GM19324 (cell line): Measurements from ENCODE around the gene CCDC60.

Experiments used
- ATAC-seq: cut with Tn5 transposase; IDR thresholded peaks from one replicate; pipeline ENCODE4 v1.9.1; 2021; ENCODE audit warnings: mild to moderate bottlenecking, moderate library complexity; ENCODE audit not compliant: unreplicated experiment, low FRiP score

CCDC60 gene

DNA sequence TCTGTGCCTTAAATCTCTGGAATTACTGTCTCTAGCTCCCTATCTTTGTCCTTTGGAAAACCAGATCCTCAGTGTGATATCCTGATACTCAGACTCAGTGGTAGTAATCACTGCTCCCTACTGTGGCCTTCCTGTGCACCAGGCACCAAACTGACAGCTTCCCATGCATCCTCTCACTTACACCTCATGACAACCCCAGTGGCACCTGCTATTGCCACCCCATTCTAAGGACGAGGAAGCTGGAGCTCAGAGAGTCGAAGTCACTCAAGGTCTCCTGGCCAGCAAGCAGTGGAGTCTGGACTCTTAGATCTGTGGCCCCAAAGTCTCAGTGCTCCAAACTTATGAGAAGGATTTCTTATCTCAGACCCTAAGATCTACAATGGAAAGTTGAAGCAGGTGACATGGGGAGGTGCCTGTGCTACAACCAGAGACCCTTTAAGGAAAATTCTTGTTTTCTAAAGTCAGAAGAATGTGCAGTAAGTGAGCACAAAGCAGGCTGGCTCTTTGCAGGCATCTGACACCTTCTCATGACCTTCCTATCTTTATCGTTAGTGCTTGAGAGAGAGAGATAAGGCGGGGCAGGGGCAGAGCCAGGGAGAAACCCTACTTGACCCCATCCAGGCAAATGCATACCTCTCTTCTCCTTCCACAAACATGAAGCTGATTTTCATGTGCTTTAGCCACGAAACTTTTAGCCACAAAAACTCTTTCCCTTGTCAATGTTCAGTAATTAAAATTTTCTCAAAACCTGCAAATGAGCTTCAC is 47.1 kb downstream of the CCDC60 start:
- no peak for ATAC-seq

DNA sequence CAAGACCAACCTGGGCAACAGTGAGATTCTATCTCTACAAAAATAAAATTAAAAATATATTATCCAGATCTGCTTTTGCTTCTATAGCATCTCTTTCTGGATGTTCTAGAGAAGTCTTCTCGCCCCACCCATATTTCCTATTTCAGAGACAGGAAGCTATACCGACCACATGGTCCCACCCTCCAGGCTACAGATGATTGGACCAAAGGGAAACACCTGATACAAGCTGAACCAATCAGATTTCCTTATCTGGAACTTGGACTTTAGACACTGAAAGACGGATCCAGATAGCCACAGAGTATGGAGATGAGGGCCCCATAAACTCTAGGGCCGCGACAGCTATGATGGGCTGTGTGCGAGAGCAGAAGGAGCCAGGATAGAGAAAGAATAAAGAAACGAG is 48.7 kb downstream of the CCDC60 start:
- ATAC-seq, result no peak

DNA sequence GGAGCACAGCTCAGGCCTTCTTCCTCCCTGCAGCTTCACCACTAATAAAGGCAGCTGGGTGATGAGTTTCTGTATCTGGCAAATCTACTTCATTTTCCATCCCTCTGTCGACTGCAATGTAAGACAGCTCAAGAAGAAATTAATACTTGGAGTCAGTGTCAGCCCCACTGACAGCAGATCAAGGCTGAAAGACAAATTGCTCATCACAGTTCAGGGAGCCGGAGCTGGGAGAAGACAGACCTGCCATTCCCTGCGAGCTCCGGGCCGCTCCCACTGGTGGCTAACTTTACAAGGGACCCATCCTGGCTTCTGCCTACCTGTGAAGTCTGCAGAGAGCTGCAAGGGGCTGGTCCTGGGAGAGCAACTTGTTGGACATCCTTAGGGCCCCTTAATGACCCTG is 49.8 kb downstream of the CCDC60 start:
- no peak for ATAC-seq

DNA sequence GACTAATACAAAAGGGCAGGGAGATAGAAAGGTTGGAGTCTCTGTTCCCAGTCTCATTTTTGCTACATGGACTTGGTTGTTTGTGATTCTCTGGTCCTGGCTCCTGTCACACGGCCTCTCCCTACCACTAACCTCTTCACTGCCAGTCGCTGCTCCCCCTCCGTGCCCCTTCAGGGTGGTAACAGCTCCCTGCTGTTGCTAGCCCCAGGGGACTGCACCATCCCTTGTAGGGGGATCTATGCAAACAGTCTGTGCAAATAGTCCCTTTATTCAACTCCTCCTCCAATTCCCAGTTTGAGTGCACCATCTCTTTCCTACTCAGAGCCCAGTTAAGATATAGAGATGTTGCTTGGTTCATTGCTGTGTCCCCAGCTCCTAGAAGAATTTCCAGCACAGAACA is 51.1 kb downstream of the CCDC60 start:
- no peak for ATAC-seq

DNA sequence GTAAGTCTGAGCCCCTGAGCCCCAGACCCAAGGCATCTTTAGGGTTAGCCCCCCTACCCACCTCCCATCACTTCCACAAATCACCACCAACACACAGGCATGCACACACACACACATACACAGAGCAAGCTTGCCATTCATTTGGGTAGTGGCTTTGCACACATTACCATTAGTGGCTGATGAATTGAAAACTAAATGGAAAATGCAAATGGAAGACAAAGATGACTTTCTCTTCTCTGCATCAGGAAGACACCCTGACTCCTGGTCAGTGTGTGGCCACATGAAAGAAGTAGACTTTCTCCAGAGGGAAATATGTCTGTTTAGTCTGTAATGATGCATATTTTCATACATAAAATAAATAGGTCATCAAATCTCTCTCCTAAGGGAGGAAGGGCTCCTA is 55.2 kb downstream of the CCDC60 start:
- no peak for ATAC-seq

DNA sequence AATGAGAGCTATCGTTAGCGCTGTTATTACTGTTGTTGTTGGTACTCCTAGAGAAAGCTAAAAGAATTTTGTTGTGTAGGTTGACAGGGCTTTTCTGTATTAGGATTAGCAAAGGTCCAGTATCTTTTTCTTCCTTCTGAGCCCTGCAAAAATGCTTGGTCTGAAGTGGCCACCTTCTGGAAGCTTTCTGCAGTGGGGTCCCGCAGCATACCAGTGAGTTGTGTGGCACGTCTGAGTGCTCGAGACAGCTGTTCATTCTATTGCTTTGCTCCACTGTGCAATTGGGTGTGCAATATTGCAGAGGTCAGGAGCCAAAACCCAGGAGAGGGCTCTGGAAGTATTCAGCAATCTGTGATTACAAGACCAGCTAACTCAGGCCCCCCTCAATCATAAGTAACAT is 57.1 kb downstream of the CCDC60 start:
- no peak for ATAC-seq

DNA sequence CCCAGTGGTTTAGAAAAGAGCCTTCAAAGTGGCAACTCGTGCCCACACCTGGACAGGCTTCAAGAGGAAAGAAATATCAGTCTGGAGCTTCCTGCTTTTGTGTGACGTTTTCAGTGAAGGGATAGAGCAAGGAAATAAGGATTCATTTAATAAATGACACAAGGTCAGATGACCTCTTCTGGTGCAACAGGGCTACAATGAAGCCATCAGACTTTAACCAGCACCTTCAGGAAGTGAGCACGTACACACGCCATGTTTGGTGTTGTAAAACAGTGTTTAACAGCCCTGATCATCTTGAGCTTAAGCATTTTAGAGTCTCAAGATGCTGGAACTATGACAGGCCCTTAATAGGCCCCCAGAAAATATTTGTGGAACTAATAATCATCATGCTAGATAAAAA is 59.1 kb downstream of the CCDC60 start:
- no peak for ATAC-seq

DNA sequence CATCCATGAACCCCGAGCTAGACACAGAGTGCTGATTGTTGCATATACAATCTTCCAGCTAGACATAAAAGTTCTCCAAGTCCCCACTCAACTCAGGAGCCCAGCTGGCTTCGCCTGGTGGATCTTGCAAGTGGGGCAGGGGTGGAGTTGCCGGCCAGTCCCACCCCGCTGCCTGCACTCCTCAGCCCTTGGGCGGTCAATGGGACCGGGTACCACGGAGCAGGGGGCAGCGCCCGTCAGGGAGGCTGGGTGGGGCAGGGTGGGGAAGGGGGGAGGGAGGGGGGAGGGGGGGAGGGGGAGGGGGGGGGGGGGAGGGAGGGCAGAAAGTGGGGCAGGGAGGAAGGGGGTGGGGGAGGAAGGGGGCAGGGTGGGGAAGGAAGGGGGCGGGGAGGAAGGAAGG is 63.0 kb downstream of the CCDC60 start:
- no peak for ATAC-seq

DNA sequence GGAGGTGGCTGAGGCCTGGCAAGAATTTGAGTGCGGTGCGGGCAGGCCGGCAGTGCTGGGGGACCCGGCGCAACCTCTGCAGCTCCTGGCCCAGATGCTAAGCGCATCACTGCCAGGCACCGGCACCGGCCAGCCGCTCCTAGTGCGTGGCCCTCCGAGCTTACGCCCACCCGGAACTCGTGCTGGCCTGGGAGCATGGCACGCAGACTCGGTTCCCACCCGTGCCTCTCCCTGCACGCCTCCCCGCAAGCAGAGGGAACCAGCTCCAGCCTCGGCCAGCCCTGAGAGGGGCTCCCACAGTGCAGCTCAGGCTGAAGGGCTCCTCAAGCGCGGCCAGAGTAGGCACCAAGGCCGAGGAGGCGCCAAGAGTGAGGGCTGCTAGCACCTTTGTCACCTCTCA is 63.7 kb downstream of the CCDC60 start:
- ATAC-seq, result no peak

DNA sequence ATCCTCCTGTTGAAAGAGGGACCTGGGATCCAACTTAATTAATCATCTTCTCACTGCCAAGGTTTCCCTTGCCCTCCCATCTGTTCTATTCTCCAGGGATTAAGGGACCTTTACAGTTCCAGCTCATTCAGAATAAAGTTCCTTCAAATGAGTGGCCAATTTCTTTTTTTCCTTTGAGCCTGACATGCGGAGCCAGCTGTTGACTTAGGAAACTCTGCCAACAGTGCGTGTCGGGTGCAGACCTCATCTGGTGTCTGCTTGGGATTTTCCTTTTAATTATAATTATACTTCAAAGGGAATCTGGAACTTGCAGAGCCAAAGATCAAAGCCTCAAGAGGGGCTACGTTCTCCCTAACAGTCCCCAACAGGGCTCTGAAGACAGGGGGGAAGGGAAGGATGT is 64.8 kb downstream of the CCDC60 start:
- no peak for ATAC-seq

DNA sequence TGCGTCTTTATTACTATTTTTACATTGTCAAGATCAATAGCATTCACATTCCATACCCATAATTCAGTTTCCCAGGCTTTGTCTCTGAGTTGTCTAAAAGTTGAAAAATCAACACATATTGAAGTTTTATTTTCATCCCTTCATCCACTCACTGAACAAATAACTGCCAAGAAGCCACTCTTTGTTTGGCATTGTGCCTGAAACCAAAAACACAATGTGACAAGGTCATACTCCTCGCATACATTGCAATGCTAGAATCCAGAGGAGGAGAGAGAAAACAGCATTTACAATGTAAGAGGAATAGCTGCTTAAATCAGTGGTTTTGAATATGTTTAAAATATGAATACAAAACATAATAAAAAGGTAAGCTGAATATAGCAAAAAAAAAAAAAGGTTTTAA is 71.8 kb downstream of the CCDC60 start:
- no peak for ATAC-seq

DNA sequence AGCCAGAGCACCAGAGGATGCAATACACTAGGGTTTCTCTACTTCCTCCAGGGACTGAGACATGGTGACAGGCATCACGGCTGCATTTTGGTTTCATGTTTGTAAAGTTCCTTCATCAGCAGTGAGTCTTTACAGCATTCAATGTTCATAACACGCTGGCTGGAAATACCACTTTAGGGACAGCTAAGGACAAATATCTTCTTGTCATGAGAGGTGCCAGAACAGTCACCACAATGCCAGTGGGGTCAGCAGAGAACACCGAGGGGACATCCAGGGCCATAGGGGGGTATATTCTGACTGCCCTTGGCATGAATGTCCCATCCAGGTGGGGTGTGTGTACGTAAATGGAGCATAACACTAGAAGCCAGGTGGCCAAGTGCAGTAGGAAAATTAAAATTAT is 72.3 kb downstream of the CCDC60 start:
- no peak for ATAC-seq

DNA sequence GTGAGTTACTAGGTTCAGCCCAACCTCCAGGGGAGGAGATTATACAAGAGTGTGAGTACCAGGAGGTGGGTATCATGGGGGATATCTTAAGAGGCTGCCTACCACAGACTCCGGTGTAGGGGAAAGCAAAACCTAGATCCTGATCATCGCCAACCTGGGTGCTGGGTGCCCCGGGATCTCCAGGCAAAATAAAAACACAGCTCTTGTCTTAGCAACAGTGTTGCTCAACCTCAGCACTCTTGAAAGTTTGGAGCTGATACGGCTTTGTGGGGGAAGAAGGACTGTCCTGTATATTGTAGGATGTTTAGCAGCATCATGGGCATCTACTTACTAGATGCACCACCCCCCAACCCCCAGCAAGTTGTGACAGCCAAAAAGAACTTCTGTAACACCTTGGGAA is 74.5 kb downstream of the CCDC60 start:
- no peak for ATAC-seq

DNA sequence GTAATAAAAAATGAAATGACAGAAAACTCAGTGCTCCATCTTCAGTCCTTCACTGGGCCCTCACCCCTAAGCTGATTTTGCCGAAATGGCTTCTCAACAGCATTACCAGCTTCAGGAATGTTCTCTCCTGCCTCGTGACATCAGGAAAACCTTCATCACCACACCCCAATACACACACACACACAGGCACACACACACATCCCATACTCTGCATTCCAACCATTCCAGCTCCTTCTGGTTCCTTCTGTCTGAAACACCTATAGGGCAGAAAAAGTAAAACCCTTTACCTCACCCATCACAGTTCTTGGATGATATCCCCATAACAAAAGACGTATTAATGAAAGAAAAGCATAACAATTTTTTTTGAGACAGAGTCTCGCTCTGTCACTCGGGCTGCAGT is 75.9 kb downstream of the CCDC60 start:
- ATAC-seq, result no peak

DNA sequence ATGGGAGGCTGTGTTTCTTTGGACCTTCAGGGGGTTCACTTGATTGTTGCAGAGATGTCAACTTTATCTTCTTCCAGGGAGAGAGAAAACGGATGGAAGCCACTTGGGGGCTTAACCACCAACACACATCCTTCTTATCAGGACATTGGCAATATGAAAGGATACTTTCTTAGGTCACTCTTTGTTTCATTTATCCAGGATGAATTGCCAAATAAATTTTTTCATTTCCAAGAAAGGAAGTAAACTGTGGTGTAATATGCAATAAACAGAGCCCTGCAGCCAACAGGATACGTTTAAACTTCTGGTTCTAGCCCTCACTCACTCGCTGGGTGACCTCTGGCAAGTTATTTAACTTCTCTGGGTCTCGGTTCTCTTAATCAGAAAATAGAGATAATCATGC is 77.8 kb downstream of the CCDC60 start:
- no peak for ATAC-seq

DNA sequence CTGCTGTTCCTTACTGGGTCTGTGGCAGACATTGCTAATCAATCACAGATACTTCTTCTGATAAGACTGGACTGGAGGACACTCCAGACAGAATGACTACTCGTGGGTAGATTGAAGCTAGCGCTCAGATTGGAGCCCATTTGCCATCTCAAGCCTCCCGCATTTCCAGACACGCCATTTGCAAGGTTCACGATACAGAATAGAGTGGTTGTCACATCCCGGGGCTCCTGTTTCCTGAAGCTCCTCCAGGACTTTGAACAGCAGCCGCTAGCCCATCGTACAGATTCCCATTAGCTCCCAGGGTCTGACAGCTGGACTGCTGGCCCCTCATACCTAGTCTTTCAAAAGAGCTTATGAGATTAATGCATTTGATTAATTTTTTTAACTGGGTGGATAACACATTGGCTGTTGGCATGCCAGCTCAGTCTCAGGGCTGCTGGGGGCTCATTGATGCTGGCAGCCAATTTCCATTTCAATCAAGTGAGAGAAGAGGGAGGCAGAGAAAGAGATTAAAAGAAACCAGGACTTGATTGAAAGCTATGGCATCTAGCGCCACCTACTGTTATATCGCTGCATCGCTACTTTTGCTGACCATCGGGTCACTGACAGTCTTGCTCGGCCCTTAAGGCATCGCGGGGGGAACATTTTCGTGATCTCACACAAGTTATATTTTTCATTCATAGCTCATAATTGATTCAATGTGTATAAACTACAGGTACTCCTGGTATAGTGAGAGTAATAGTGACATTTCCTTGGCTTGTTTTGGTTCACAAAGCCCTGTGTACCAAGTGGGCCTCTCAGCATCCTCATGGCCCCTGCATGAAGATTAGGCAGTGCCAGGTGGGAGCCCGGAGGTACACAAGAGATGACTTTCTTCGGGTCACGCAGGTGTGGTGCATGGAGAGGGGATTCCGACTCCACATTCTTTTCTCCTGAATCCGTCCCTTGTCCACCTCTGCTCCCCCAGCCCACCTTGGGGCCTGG is 78.6 kb downstream of the CCDC60 start:
- no peak for ATAC-seq

DNA sequence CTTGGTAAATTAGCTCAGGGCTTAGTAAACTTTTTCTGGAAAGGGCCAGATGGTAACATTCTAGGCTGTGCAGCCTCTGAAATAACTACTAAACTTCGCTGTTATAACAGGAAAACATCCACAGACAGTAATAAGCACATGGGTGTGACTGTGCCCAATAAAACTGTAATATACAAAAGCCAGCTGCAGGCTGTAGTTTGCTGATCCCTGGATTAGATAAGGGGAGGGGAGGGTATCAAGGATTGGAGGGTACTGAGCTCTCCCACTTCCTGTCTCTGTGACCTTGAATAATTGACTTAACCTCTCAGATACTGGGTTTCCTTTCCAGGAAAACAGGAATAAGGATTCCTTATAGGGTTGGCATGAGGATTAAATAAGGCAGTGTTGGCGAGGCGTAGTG is 81.2 kb downstream of the CCDC60 start:
- no peak for ATAC-seq

DNA sequence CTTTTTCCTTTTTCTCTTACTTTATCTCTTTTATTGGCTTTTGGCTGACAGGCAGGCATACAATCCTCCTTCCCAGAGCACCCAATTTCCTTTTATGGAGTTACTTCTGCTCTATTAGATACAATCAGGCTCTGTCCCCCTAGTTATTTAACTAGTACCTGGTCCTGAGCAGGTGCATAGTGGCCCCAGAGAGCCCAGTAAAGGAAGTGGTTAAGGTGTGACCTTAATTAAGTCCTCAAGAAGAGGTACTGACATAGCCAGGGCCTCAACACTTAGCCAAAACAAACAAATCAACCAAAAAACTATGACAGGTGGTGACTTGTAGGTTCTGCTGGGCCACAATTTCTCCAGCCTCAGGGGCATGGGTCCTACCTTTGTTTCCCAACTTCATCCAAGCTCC is 82.9 kb downstream of the CCDC60 start:
- no peak for ATAC-seq

DNA sequence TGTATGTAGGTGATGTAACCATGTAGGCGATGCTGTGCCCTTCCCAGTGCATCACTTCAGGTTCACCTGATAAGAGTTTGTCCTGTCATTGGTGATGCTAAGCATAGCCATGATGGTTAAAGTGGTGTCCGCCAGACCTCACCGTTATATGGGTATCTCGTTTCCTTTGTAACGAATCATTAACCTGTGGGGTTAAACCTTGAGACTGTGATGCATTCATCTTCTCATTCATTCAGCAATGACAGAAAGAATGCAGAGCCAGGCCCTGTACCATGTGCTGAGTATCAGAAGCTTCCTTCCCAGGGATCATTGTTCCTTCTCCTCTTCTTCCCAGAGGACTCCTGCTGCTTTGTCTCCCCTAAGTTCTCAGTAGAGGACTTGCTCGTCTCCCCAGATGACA is 84.9 kb downstream of the CCDC60 start:
- ATAC-seq, result no peak

DNA sequence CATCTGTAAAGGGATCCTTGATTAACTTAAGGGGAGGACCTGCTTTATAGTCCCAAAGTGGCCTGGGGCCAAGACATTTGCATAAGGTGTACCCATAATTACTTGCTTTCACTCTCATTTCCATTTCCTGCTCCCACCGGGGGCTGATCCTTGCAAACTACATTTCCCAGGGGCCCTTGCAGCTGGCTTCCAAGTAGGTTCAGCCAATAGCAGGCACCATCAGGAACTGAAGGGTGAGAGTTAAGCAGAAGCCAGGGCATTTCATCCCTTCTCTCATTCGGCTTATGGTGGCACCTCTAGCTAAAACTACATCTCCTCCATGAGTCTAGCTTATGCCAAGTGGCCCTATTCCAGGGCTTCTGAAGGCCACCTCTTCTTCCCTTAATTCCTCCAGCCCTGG is 88.8 kb downstream of the CCDC60 start:
- ATAC-seq, result no peak

DNA sequence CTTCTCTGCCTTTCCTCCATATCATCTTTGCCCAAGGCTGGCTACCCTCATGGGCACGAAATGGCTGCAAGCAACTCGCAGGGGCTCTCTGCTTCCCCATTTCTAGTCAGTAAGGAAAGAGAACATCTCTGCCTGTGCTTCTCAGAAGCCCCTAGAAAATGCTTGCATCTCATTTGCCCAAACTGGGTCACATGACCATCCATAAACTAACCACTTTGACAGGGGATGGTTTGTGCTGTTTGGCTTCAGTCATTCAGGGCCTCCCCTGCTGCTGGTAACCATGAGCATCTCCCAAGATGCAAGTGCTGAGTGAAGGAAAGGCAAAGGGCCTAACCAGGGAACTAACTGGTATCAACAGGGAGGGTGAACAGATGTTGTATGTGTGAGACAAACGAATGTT is 91.1 kb downstream of the CCDC60 start:
- no peak for ATAC-seq

DNA sequence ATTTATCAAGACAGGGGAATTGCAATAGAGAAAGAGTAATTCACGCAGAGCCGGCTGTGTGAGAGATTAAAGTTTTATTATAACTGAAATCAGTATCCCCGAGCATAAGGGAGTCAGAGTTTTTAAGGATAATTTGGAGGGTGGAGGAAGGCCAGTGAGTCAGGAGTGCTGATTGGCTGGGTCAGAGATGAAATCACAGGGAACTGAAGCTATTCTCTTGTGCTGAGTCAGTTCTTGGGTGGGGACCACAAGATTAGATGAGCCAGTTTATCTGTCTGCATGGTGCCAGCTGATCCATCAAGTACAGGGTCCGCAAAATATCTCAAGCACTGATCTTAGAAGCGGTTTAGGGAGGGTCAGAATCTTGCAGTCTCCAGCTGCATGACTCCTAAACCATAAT is 96.6 kb downstream of the CCDC60 start:
- ATAC-seq, result no peak
